HEK293 (cell line): ENCODE data around the gene MXI1.

Source experiments
- CTCF ChIA-PET: fragments of 350-600 bp; formaldehyde crosslinking; extraction: SDS; loops from one replicate; lab custom pipeline; 2021; ENCODE audit warnings: antibody characterized with exemption; lab: Yijun Ruan, JAX
- POLR2A ChIA-PET: fragments of 300-600 bp; formaldehyde crosslinking; extraction: SDS; loops from one replicate; lab custom pipeline; 2020; ENCODE audit warnings: antibody characterized with exemption, inconsistent platforms; lab: Yijun Ruan, JAX
- H3K27ac ChIP-seq: fragments of 200-500 bp; sonication (Bioruptor generic); 2 replicates; pipeline ENCODE4 v1.5.1; 2014; ENCODE audit warnings: low read depth, low read length, control low read depth, inconsistent platforms; ENCODE audit errors: extremely low read depth
- H3K36me3 ChIP-seq, 2 experiments: fragments of 200-500 bp in 1 of 2; sonication (Bioruptor generic) in 1 of 2; 1 replicate in 1 of 2; 2 replicates in 1 of 2; pipeline ENCODE4 v1.5.1; 2014 to 2017; ENCODE audit warnings: inconsistent platforms in 2 of 2, low read length in 2 of 2; ENCODE audit not compliant: control insufficient read depth in 2 of 2, insufficient read depth in 1 of 2
- H3K4me1 ChIP-seq: fragments of 200-500 bp; sonication (Bioruptor generic); 2 replicates; pipeline ENCODE4 v1.5.1; 2014; ENCODE audit warnings: mild to moderate bottlenecking, low read length, inconsistent platforms; ENCODE audit not compliant: control insufficient read depth, insufficient read depth
- H3K4me3 ChIP-seq: 2 replicates; pipeline ENCODE4 v1.5.1; 2011; ENCODE audit warnings: low read depth, mild to moderate bottlenecking, control low read depth, low read length, moderate library complexity
- H3K9me3 ChIP-seq: fragments of 200-500 bp; sonication (Bioruptor generic); 2 replicates; pipeline ENCODE4 v1.5.1; 2014; ENCODE audit warnings: low read depth, low read length, inconsistent platforms; ENCODE audit not compliant: control insufficient read depth, insufficient read depth
- IKZF3 ChIP-seq: fragments of 450-650 bp; IDR thresholded peaks from 2 replicates; pipeline ENCODE4 v1.5.0; 2018; ENCODE audit warnings: missing biosample characterization, mild to moderate bottlenecking, missing genetic modification characterization, moderate library complexity
- KLF10 ChIP-seq: fragments of 450-650 bp; IDR thresholded peaks from 2 replicates; pipeline ENCODE4 v1.5.1; 2018; ENCODE audit warnings: missing biosample characterization, mild to moderate bottlenecking, missing genetic modification characterization
- KLF7 ChIP-seq: fragments of 450-650 bp; formaldehyde crosslinking; IDR thresholded peaks from 2 replicates; pipeline ENCODE4 v1.5.1; 2016; ENCODE audit warnings: missing biosample characterization, missing genetic modification characterization, borderline replicate concordance
- MYNN ChIP-seq: fragments of 450-650 bp; formaldehyde crosslinking; IDR thresholded peaks from 2 replicates; pipeline ENCODE4 v1.5.1; 2016; ENCODE audit warnings: missing biosample characterization, missing genetic modification characterization, borderline replicate concordance
- WT1 ChIP-seq: fragments of 450-650 bp; formaldehyde crosslinking; IDR thresholded peaks from 2 replicates; pipeline ENCODE4 v1.5.1; 2016; ENCODE audit warnings: missing biosample characterization, missing genetic modification characterization
- ZNF214 ChIP-seq: fragments of 450-650 bp; formaldehyde crosslinking; IDR thresholded peaks from 2 replicates; pipeline ENCODE4 v1.5.1; 2017; ENCODE audit warnings: missing biosample characterization, mild to moderate bottlenecking, missing genetic modification characterization, borderline replicate concordance
- ZNF394 ChIP-seq: fragments of 450-650 bp; formaldehyde crosslinking; IDR thresholded peaks from 2 replicates; pipeline ENCODE4 v1.5.1; 2016; ENCODE audit warnings: missing biosample characterization, missing genetic modification characterization, mild to moderate bottlenecking, moderate library complexity, borderline replicate concordance
- ZNF596 ChIP-seq: fragments of 450-650 bp; IDR thresholded peaks from 2 replicates; pipeline ENCODE4 v1.5.0; 2018; ENCODE audit warnings: missing biosample characterization, mild to moderate bottlenecking, missing genetic modification characterization, moderate library complexity
- ZNF629 ChIP-seq: fragments of 450-650 bp; formaldehyde crosslinking; IDR thresholded peaks from 2 replicates; pipeline ENCODE4 v1.5.1; 2017; ENCODE audit warnings: missing biosample characterization, missing genetic modification characterization
- ZNF768 ChIP-seq: fragments of 450-650 bp; formaldehyde crosslinking; IDR thresholded peaks from 2 replicates; pipeline ENCODE4 v1.5.1; 2018; ENCODE audit warnings: missing biosample characterization, mild to moderate bottlenecking, missing genetic modification characterization
- ZNF785 ChIP-seq: fragments of 450-650 bp; formaldehyde crosslinking; IDR thresholded peaks from 2 replicates; pipeline ENCODE4 v1.5.1; 2016; ENCODE audit warnings: missing biosample characterization, missing genetic modification characterization
- ZXDB ChIP-seq: fragments of 450-650 bp; formaldehyde crosslinking; IDR thresholded peaks from 2 replicates; pipeline ENCODE4 v1.5.1; 2016; ENCODE audit warnings: missing biosample characterization, missing genetic modification characterization
- TF ChIP-seq, protein P1 (sequence below): fragments of 450-650 bp; IDR thresholded peaks from 2 replicates; pipeline ENCODE4 v1.5.1; 2018; ENCODE audit warnings: missing biosample characterization, mild to moderate bottlenecking, missing genetic modification characterization
- TF ChIP-seq, protein P2 (sequence below): fragments of 450-650 bp; formaldehyde crosslinking; IDR thresholded peaks from 2 replicates; pipeline ENCODE4 v1.5.1; 2017; ENCODE audit warnings: missing biosample characterization, missing genetic modification characterization
- TF ChIP-seq, protein P3 (sequence below): fragments of 450-650 bp; formaldehyde crosslinking; IDR thresholded peaks from 2 replicates; pipeline ENCODE4 v1.5.1; 2016; ENCODE audit warnings: missing biosample characterization, missing genetic modification characterization
- TF ChIP-seq, protein P4 (sequence below): fragments of 450-650 bp; formaldehyde crosslinking; IDR thresholded peaks from 2 replicates; pipeline ENCODE4 v1.5.1; 2016; ENCODE audit warnings: missing biosample characterization, missing genetic modification characterization
- TF ChIP-seq, protein P5 (sequence below): fragments of 450-650 bp; formaldehyde crosslinking; IDR thresholded peaks from 2 replicates; pipeline ENCODE4 v1.5.1; 2016; ENCODE audit warnings: missing biosample characterization, missing genetic modification characterization
- TF ChIP-seq, protein P6 (sequence below): fragments of 450-650 bp; formaldehyde crosslinking; IDR thresholded peaks from 2 replicates; pipeline ENCODE4 v1.5.1; 2017; ENCODE audit warnings: missing biosample characterization, missing genetic modification characterization

MXI1 gene

DNA sequence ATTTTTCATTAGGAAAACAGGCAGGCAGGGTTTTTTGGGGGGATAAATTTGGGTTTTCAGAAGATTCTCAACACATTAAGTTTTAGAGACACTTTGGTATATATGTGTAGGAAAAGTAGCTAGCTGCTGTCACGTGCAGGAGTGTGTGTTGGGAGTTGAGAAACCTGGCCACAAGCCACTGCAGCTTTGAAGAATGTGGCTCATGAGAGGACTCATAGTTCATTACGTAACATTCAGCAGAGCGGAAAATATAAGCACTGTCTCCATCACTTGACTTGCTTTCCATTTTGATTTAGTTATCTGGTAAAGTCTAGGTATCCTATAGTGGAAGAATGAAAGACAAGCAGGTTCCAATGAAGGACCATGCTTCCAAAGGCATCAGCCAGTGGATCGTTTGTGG lies 66.1 kb downstream of the MXI1 start (continued):
- TF ChIP-seq, protein P1, sequence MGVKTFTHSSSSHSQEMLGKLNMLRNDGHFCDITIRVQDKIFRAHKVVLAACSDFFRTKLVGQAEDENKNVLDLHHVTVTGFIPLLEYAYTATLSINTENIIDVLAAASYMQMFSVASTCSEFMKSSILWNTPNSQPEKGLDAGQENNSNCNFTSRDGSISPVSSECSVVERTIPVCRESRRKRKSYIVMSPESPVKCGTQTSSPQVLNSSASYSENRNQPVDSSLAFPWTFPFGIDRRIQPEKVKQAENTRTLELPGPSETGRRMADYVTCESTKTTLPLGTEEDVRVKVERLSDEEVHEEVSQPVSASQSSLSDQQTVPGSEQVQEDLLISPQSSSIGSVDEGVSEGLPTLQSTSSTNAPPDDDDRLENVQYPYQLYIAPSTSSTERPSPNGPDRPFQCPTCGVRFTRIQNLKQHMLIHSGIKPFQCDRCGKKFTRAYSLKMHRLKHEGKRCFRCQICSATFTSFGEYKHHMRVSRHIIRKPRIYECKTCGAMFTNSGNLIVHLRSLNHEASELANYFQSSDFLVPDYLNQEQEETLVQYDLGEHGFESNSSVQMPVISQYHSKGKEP (tag by site-specific recombination) = peak; percentile 94
- TF ChIP-seq KLF10 (tag by site-specific recombination) = 0 out of 2 replicates have a peak, but pooled peaks have one; percentile 28
- TF ChIP-seq ZNF629 (tag by site-specific recombination) = peak; percentile 56; the same call in 1 of the 2 replicates
- TF ChIP-seq ZNF394 = 0 out of 2 replicates have a peak, but pooled peaks have one; percentile 13

DNA sequence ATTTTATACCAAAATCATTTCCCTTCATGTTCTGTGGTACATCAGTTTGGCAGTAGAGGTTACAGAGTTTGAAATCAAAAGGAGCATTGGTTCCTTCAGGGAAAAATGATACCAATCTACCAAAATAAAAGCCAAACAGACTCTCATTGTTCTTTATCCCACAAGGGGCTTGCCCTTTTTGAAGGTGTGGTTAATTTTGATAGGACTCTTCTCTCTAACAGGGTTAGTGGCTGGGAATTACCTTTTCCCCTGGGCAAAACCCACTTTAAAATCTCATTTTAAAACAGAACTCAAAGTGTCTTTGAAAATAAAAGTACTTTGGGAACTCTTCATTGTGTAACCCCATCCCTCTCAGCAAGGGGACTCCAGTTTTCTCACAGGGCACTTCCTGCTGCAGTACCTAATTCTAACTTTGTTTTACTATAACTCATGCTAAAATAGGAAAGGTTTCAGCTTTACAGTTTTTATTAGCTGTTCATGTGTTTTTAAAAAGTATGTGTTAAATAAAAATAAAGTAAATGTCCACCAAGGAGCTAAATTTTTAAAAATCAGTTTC lies 66.7 kb downstream of the MXI1 start:
- peaks cover 41% of the 10 kb centered on the region for H3K4me1 ChIP-seq
- TF ChIP-seq WT1 (tag by site-specific recombination) = no peak
- TF ChIP-seq, protein P2, sequence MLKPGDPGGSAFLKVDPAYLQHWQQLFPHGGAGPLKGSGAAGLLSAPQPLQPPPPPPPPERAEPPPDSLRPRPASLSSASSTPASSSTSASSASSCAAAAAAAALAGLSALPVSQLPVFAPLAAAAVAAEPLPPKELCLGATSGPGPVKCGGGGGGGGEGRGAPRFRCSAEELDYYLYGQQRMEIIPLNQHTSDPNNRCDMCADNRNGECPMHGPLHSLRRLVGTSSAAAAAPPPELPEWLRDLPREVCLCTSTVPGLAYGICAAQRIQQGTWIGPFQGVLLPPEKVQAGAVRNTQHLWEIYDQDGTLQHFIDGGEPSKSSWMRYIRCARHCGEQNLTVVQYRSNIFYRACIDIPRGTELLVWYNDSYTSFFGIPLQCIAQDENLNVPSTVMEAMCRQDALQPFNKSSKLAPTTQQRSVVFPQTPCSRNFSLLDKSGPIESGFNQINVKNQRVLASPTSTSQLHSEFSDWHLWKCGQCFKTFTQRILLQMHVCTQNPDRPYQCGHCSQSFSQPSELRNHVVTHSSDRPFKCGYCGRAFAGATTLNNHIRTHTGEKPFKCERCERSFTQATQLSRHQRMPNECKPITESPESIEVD = peak; percentile 42
- TF ChIP-seq, protein P3, sequence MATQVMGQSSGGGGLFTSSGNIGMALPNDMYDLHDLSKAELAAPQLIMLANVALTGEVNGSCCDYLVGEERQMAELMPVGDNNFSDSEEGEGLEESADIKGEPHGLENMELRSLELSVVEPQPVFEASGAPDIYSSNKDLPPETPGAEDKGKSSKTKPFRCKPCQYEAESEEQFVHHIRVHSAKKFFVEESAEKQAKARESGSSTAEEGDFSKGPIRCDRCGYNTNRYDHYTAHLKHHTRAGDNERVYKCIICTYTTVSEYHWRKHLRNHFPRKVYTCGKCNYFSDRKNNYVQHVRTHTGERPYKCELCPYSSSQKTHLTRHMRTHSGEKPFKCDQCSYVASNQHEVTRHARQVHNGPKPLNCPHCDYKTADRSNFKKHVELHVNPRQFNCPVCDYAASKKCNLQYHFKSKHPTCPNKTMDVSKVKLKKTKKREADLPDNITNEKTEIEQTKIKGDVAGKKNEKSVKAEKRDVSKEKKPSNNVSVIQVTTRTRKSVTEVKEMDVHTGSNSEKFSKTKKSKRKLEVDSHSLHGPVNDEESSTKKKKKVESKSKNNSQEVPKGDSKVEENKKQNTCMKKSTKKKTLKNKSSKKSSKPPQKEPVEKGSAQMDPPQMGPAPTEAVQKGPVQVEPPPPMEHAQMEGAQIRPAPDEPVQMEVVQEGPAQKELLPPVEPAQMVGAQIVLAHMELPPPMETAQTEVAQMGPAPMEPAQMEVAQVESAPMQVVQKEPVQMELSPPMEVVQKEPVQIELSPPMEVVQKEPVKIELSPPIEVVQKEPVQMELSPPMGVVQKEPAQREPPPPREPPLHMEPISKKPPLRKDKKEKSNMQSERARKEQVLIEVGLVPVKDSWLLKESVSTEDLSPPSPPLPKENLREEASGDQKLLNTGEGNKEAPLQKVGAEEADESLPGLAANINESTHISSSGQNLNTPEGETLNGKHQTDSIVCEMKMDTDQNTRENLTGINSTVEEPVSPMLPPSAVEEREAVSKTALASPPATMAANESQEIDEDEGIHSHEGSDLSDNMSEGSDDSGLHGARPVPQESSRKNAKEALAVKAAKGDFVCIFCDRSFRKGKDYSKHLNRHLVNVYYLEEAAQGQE (tag by site-specific recombination) = no peak
- TF ChIP-seq MYNN (tag by site-specific recombination) = peak; percentile 93
- no peak for TF ChIP-seq ZNF596 (tag by site-specific recombination)
- TF ChIP-seq ZNF785 (tag by site-specific recombination) = no peak
- no peak for TF ChIP-seq ZXDB
- TF ChIP-seq ZNF214 (tag by site-specific recombination) = no peak
- TF ChIP-seq IKZF3 (tag by site-specific recombination) = 0 out of 2 replicates have a peak, but pooled peaks have one; percentile 11
- TF ChIP-seq, protein P4, sequence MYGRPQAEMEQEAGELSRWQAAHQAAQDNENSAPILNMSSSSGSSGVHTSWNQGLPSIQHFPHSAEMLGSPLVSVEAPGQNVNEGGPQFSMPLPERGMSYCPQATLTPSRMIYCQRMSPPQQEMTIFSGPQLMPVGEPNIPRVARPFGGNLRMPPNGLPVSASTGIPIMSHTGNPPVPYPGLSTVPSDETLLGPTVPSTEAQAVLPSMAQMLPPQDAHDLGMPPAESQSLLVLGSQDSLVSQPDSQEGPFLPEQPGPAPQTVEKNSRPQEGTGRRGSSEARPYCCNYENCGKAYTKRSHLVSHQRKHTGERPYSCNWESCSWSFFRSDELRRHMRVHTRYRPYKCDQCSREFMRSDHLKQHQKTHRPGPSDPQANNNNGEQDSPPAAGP = no peak
- no peaks in the 10 kb centered on the region for H3K36me3 ChIP-seq
- H3K9me3 ChIP-seq = no peaks in the 10 kb centered on the region
- POLR2A ChIA-PET = interaction anchor here (1.3 kb wide), 1 partner anchor 53 kb away, joined by 3 read pairs; no protein-coding TSS in a partner anchor
- CTCF ChIA-PET = interaction anchor here (0.5 to 2.4 kb wide), 9 partner anchors 12 to 380 kb away, joined by 3 to 13 read pairs (median 4); partner anchors contain the start of gene ADD3
- 0 out of 2 replicates have a peak overlapping the region, but pooled peaks have one; percentile 2 for H3K27ac ChIP-seq
- H3K4me3 ChIP-seq = no peak overlapping the region

DNA sequence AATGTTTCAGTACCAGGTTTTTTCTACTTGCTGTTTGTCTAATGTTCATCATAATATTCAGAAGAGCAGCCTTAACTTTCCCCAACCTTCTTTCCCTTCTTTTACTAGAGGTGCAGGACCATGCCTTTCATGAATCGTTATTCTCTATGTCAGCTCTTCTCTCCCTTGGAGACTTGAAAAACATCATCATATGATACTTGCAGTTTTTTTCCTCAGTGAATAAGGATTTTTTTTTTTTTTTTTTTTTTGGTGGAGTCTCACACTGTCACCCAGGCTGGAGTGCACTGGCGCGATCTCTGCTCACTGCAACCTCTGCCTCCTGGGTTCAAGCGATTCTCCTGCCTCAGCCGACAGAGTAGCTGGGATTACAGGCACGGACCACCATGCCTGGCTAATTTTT lies 67.2 kb downstream of the MXI1 start:
- CTCF ChIA-PET = interaction anchor here (0.6 to 2.4 kb wide), 7 partner anchors 11 to 293 kb away, joined by 3 to 13 read pairs (median 4); partner anchors contain the start of genes ADD3 and SMC3
- Histone ChIP-seq H3K36me3 (no peaks in the 10 kb centered on the region), H3K4me3 (no peak overlapping the region), H3K4me1 (peaks cover 37% of the 10 kb centered on the region), H3K27ac (no peak overlapping the region), H3K9me3 (no peaks in the 10 kb centered on the region)
- no peak for TF ChIP-seq KLF7 (tag by site-specific recombination)
- TF ChIP-seq ZNF768 (tag by site-specific recombination) = no peak
- TF ChIP-seq, protein P5, sequence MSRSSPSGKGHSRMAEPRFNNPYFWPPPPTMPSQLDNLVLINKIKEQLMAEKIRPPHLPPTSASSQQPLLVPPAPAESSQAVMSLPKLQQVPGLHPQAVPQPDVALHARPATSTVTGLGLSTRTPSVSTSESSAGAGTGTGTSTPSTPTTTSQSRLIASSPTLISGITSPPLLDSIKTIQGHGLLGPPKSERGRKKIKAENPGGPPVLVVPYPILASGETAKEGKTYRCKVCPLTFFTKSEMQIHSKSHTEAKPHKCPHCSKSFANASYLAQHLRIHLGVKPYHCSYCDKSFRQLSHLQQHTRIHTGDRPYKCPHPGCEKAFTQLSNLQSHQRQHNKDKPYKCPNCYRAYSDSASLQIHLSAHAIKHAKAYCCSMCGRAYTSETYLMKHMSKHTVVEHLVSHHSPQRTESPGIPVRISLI (tag by site-specific recombination) = peak; percentile 92
- TF ChIP-seq, protein P6, sequence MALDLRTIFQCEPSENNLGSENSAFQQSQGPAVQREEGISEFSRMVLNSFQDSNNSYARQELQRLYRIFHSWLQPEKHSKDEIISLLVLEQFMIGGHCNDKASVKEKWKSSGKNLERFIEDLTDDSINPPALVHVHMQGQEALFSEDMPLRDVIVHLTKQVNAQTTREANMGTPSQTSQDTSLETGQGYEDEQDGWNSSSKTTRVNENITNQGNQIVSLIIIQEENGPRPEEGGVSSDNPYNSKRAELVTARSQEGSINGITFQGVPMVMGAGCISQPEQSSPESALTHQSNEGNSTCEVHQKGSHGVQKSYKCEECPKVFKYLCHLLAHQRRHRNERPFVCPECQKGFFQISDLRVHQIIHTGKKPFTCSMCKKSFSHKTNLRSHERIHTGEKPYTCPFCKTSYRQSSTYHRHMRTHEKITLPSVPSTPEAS (tag by site-specific recombination) = no peak
- TF ChIP-seq ZNF214 (tag by site-specific recombination) = no peak
- POLR2A ChIA-PET = interaction anchor here (0.6 to 1.3 kb wide), 3 partner anchors 53 to 66 kb away, joined by 3 to 4 read pairs (median 3); no protein-coding TSS in a partner anchor
